Measurements from ENCODE around the gene RASD2.

DNA sequence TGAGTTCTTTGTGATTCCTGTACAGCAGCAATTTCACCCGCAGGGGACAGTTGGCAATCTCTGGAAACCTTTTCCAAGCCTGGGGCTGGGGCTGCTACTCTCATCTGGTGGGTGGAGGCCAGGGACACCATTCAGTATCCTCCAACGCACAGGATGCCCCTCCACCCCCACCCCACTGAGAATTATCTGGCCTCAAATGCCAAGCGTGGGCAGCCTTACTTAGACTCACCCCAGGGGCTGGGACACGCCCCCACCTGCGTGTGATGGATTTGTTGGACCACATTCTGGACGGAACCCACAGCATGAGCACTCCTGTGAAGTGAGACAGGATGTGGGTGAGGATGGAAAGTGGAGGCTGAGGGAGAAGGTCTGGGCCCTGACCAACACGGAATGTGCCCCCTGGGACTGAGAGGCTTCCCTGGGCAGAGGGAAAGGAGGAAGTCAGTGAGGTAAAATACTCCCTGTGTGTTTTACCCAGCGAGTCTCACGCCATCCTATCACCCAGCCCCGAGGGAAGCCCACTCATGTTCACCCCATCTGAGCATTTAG, 13.7 kb downstream of the RASD2 start:
- TF ChIP-seq POLR2A (IDR thresholded peaks at IDR 0.05) = no peak
- TF ChIP-seq, protein P1, sequence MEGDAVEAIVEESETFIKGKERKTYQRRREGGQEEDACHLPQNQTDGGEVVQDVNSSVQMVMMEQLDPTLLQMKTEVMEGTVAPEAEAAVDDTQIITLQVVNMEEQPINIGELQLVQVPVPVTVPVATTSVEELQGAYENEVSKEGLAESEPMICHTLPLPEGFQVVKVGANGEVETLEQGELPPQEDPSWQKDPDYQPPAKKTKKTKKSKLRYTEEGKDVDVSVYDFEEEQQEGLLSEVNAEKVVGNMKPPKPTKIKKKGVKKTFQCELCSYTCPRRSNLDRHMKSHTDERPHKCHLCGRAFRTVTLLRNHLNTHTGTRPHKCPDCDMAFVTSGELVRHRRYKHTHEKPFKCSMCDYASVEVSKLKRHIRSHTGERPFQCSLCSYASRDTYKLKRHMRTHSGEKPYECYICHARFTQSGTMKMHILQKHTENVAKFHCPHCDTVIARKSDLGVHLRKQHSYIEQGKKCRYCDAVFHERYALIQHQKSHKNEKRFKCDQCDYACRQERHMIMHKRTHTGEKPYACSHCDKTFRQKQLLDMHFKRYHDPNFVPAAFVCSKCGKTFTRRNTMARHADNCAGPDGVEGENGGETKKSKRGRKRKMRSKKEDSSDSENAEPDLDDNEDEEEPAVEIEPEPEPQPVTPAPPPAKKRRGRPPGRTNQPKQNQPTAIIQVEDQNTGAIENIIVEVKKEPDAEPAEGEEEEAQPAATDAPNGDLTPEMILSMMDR (IDR thresholded peaks at IDR 0.05) = no peak
- TF ChIP-seq EP300 (IDR thresholded peaks at IDR 0.05) = no peak
